SU-DHL-6 (cell line): ENCODE results near the gene GXYLT2.

ENCODE experiments used
- CTCF ChIP-seq: fragments of 200-600 bp; sonication (generic); IDR thresholded peaks from one replicate; pipeline ENCODE4 v1.5.1; 2017; ENCODE audit warnings: antibody characterized with exemption, mild to moderate bottlenecking, low read length, moderate library complexity; ENCODE audit not compliant: insufficient read depth, poor library complexity, severe bottlenecking
- EZH2phosphoT487 ChIP-seq: fragments of 200-600 bp; sonication (generic), shearing (Covaris generic); conservative IDR thresholded peaks from 2 replicates; pipeline ENCODE4 v1.6.1; 2018; ENCODE audit warnings: mild to moderate bottlenecking, antibody characterized with exemption, low read length, moderate library complexity, mixed read lengths

- no peak for TF ChIP-seq CTCF
- TF ChIP-seq EZH2phosphoT487 = no peak
These were observed 21.7 kb downstream of the GXYLT2 start for GRCh38 chr3:72909591-72909990.
